K562 (cell line): Measurements from ENCODE around the gene ZFAND5. TPM values are rescaled to one million over a fixed set of nuclear protein-coding genes. Genes with fewer than 3 reads are reported as not detected.

Source experiments
- ATAC-seq: fragments of 200-7000 bp; cut with Tn5 transposase; 3 replicates; pipeline ENCODE4 v1.9.1; 2020; ENCODE audit warnings: moderate library complexity
- BruUV-seq: library from RNA; stranded (reverse); fragments of 400-500 nt; replicated peaks from 2 replicates; lab custom pipeline; 2021; lab: Mats Ljungman, UMichigan
- CTCF ChIA-PET: fragments of 300-600 bp; formaldehyde crosslinking; extraction: SDS; loops from one replicate; lab custom pipeline; 2021; ENCODE audit warnings: low intra/inter-chr PET ratio; lab: Yijun Ruan, JAX
- POLR2A ChIA-PET: fragments of 300-600, 350-650 bp; sonication (Branson Sonifier 250); formaldehyde crosslinking; extraction: SDS; loops from one replicate; lab custom pipeline; 2021; ENCODE audit warnings: antibody characterized with exemption, inconsistent platforms; lab: Yijun Ruan, JAX
- DNase-seq, 4 experiments: peaks; one replicate each; pipeline versions ENCODE4 v3.0.0 to v3.0.0-alpha.2; 2011 to 2018; ENCODE audit warnings: low spot score in 3 of 4, mixed read lengths in 3 of 4; ENCODE audit errors: extremely low read depth in 1 of 4
- FAIRE-seq: peaks from 2 replicates; lab custom pipeline; 2011; peaks lifted over from hg19 to GRCh38; lab: Jason Lieb, UNC
- H2AFZ ChIP-seq: 2 replicates; pipeline ENCODE4 v1.6.0; 2011; ENCODE audit warnings: low read depth, low read length, control low read depth, inconsistent platforms
- H3K27ac ChIP-seq: fragments of 200-600 bp; 3 replicates; pipeline ENCODE4 v1.8.0; 2011; ENCODE audit warnings: low read depth, mild to moderate bottlenecking, control low read depth, inconsistent platforms, low read length, moderate library complexity, mixed read lengths; ENCODE audit errors: extremely low read depth
- H3K27me3 ChIP-seq, 2 experiments: fragments of 300-600 bp in 1 of 2; 2 replicates in 1 of 2; 3 replicates in 1 of 2; pipeline versions ENCODE4 v1.6.0 to v1.8.0; 2011; ENCODE audit warnings: inconsistent platforms in 2 of 2, low read length in 2 of 2, mild to moderate bottlenecking in 1 of 2, mixed read lengths in 1 of 2, moderate library complexity in 1 of 2; ENCODE audit not compliant: control insufficient read depth in 2 of 2, insufficient read depth in 2 of 2
- H3K36me3 ChIP-seq: fragments of 300-600 bp; 3 replicates; pipeline ENCODE4 v1.8.0; 2011; ENCODE audit warnings: mild to moderate bottlenecking, low read length, inconsistent platforms; ENCODE audit not compliant: control insufficient read depth, insufficient read depth
- H3K4me1 ChIP-seq, 2 experiments: fragments of 200-600 bp in 1 of 2; replicated peaks in 1 of 2; 2 replicates in 1 of 2; 3 replicates in 1 of 2; pipeline versions ENCODE4 v1.5.1 to v1.8.0; 2011; ENCODE audit warnings: inconsistent platforms in 2 of 2, low read length in 2 of 2, mild to moderate bottlenecking in 1 of 2, mixed read lengths in 1 of 2, moderate library complexity in 1 of 2; ENCODE audit not compliant: control insufficient read depth in 2 of 2, insufficient read depth in 2 of 2
- H3K4me2 ChIP-seq: 2 replicates; pipeline ENCODE4 v1.6.1; 2011; ENCODE audit warnings: low read length, control low read depth, inconsistent platforms, mixed read lengths; ENCODE audit not compliant: insufficient read depth
- H3K4me3 ChIP-seq: fragments of 200-600 bp; sonication (generic), shearing (Covaris generic); 2 replicates; pipeline ENCODE4 v1.5.1; 2016; ENCODE audit warnings: control low read depth, inconsistent platforms
- H3K79me2 ChIP-seq: fragments of 200-600 bp; 3 replicates; pipeline ENCODE4 v1.8.0; 2011; ENCODE audit warnings: low read length, inconsistent platforms; ENCODE audit not compliant: control insufficient read depth, insufficient read depth
- H3K9ac ChIP-seq, 2 experiments: 2 replicates each; pipeline versions ENCODE4 v1.6.0 to v1.6.1; 2011; ENCODE audit warnings: low read depth in 2 of 2, low read length in 2 of 2, control low read depth in 1 of 2, inconsistent platforms in 1 of 2, mild to moderate bottlenecking in 1 of 2, mixed read lengths in 1 of 2; ENCODE audit not compliant: insufficient read depth in 1 of 2
- H3K9me1 ChIP-seq: one replicate; pipeline ENCODE4 v1.6.0; 2011; ENCODE audit warnings: inconsistent platforms, mild to moderate bottlenecking, low read length, moderate library complexity; ENCODE audit not compliant: control insufficient read depth, insufficient read depth
- H3K9me3 ChIP-seq: replicated peaks from 2 replicates; pipeline ENCODE4 v1.5.1; 2011; ENCODE audit warnings: low read depth, low read length, inconsistent platforms; ENCODE audit not compliant: control insufficient read depth, insufficient read depth
- H4K20me1 ChIP-seq: replicated peaks from 2 replicates; pipeline ENCODE4 v1.6.1; 2011; ENCODE audit warnings: low read length, inconsistent platforms, mixed read lengths; ENCODE audit not compliant: control insufficient read depth, insufficient read depth
- DDX20 ChIP-seq: fragments of 450-650 bp; IDR thresholded peaks from 2 replicates; pipeline ENCODE4 v1.6.1; 2016; ENCODE audit warnings: missing genetic modification characterization, low read depth, mild to moderate bottlenecking, missing compliant biosample characterization, moderate library complexity
- ELF1 ChIP-seq: fragments of 200-800 bp; sonication (Bioruptor generic); IDR thresholded peaks from 2 replicates; pipeline ENCODE4 v1.6.1; 2016; ENCODE audit warnings: missing genetic modification characterization, missing compliant biosample characterization
- WGBS: fragments of 100-300 bp; shearing (Covaris generic); methylation state at CpG from one replicate; pipeline ENCODE4 v1.1.6; 2016; ENCODE audit warnings: low coverage, mixed read lengths; ENCODE audit not compliant: insufficient coverage; ENCODE audit errors: missing lambda C conversion rate; 5-methylcytosine and 5-hydroxymethylcytosine counted together
- in situ Hi-C: fragments of 300-500 bp; cut with MboI; formaldehyde crosslinking; loops from 4 replicates; pipeline ENCODE4 v1.15.0; 2018; ENCODE audit warnings: inconsistent platforms, mixed read lengths
- intact Hi-C: fragments of 100-400 bp; cut with micrococcal nuclease; formaldehyde crosslinking; loops from 2 replicates; pipeline ENCODE4 v1.14.2; 2022
- polyA plus RNA-seq, 8 experiments: library from polyadenylated mRNA; depleted of rRNA in 4 of 8; stranded (reverse) in 5 of 8; unstranded in 3 of 8; fragments of >200 nt; fragmentation: Nextera tagmentation in 2 of 8; fragmentation: Illumina TruSeq in 1 of 8; extraction: Ambion mirVana in 2 of 8; extraction: Trizol in 1 of 8; gene quantifications; 2 replicates each; pipeline versions ENCODE4 v1.2.1 to v1.2.3, GENCODE V29; 2011 to 2014; ENCODE audit warnings: inconsistent platforms in 1 of 8, missing spikeins in 1 of 8
- total RNA-seq, 7 experiments: library from RNA; depleted of rRNA in 6 of 7; stranded (reverse); fragments of >200 nt in 6 of 7; fragmentation: Illumina TruSeq in 2 of 7; extraction: Trizol in 2 of 7; gene quantifications; 2 replicates each; pipeline versions ENCODE4 v1.2.1 to v1.2.3, GENCODE V29; 2011 to 2021; ENCODE audit warnings: low replicate concordance in 1 of 7

Gene ZFAND5
- total and polyA plus RNA-seq, 9 of the 15 experiments (the other 6 are each of a cell fraction or from before 2014, with no cell fraction given): 12.7 to 64.2 (median 34.5) TPM

DNA sequence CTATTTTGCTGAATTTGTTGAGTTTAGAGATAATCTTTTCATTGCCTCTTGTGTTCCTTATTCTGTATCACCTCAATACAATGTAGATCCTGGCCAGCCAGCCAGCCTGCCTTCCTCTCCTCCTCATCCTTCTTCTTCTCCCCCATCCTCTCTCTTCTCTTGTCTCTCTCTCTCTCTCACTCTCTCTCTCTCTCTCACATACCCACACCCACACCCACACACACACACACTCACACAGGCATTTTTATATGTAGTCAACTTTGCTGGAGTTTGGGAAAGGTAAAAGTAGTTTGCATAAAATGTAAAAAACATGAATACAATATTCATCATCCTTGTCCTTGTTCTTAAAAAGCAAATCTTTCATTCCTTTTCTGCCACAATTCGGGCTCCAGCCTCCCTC lies 60.5 kb downstream of the ZFAND5 start:
- intact Hi-C loops: no loop called here
- CTCF ChIA-PET: no interaction called here
- no peak overlapping the region for H3K4me2 ChIP-seq

More for the DNA sequence above, 60.5 kb downstream of the ZFAND5 start:
- Histone ChIP-seq H3K9ac (no peak overlapping the region), H3K79me2 (no peaks in the 10 kb centered on the region), H3K27ac (no peak overlapping the region)
- no peak for TF ChIP-seq DDX20
- TF ChIP-seq ELF1 (tag): 0 out of 2 replicates have a peak, but pooled peaks have one; percentile 4
- TF ChIP-seq, all 486 proteins: peak for 1
- FAIRE-seq (no peak), DNase-seq (no peak), ATAC-seq (no peak)
- POLR2A ChIA-PET: no interaction called here
- H3K27me3 ChIP-seq: no peaks in the 10 kb centered on the region
- no peaks in the 10 kb centered on the region for H3K9me1 ChIP-seq
- no peak overlapping the region for H2AFZ ChIP-seq
- no peaks in the 10 kb centered on the region; a peak in 2 of 5 replicates for H3K4me1 ChIP-seq
- H3K4me3 ChIP-seq: no peak overlapping the region
- H3K36me3 ChIP-seq: no peaks in the 10 kb centered on the region
- in situ Hi-C loops: no loop called here
- BruUV-seq: no TSS peak
- H3K9me3 ChIP-seq: no peaks in the 10 kb centered on the region
- 0% methylated on average over 1 of the region's 1 CpG for WGBS
- no peaks in the 10 kb centered on the region for H4K20me1 ChIP-seq

Other genes starting within 250 kb of the ZFAND5 start
- gene GDA, start 215.8 kb downstream of the ZFAND5 start, total RNA-seq (2014; rRNA removed): 10.4 and 13.2 TPM in 2 replicates
- 18.0 and 19.9 TPM in 2 replicates for gene GDA, start 215.8 kb downstream of the ZFAND5 start, total RNA-seq (2014; rRNA removed; fragmentation: Illumina TruSeq; extraction: Trizol)
- 11.6 and 12.7 TPM in 2 replicates for gene GDA, start 215.8 kb downstream of the ZFAND5 start, total RNA-seq (2015; rRNA removed; fragmentation: Illumina TruSeq; extraction: Trizol)
- 12.4 and 14.6 TPM in 2 replicates for gene GDA, start 215.8 kb downstream of the ZFAND5 start, total RNA-seq (2021)
- gene GDA, start 215.8 kb downstream of the ZFAND5 start, polyA plus RNA-seq (2011; rRNA removed): 4.5 and 17.5 TPM in 2 replicates
- gene GDA, start 215.8 kb downstream of the ZFAND5 start, polyA plus RNA-seq (2014; fragmentation: Illumina TruSeq; extraction: Trizol): 11.8 and 16.7 TPM in 2 replicates
- 10 to 100 TPM in 1 of 2 experiments, 1 to 10 TPM in 1; 7.1 to 11.2 TPM for gene GDA, start 215.8 kb downstream of the ZFAND5 start, polyA plus RNA-seq (2014; fragmentation: Nextera tagmentation; extraction: Ambion mirVana)
- 14.4 and 14.9 TPM in 2 replicates for gene GDA, start 215.8 kb downstream of the ZFAND5 start, polyA plus RNA-seq (2014; rRNA removed)
- not detected in 2 replicates for gene TMC1, start 156.4 kb upstream of the ZFAND5 start, total RNA-seq (2014; rRNA removed)
- 0.19 TPM in 1 of 2 replicates, not detected in the other for gene TMC1, start 156.4 kb upstream of the ZFAND5 start, total RNA-seq (2014; rRNA removed; fragmentation: Illumina TruSeq; extraction: Trizol)
- not detected in 2 replicates for gene TMC1, start 156.4 kb upstream of the ZFAND5 start, total RNA-seq (2015; rRNA removed; fragmentation: Illumina TruSeq; extraction: Trizol)
- not detected in 2 replicates for gene TMC1, start 156.4 kb upstream of the ZFAND5 start, total RNA-seq (2021)
- 1.0 TPM in 1 of 2 replicates, not detected in the other for gene TMC1, start 156.4 kb upstream of the ZFAND5 start, polyA plus RNA-seq (2011; rRNA removed)
- gene TMC1, start 156.4 kb upstream of the ZFAND5 start, polyA plus RNA-seq (2014; fragmentation: Illumina TruSeq; extraction: Trizol): not detected in 2 replicates
- gene TMC1, start 156.4 kb upstream of the ZFAND5 start, polyA plus RNA-seq (2014; fragmentation: Nextera tagmentation; extraction: Ambion mirVana): under 1 TPM; 0.10 to 0.15 TPM
- not detected in 2 replicates for gene TMC1, start 156.4 kb upstream of the ZFAND5 start, polyA plus RNA-seq (2014; rRNA removed)